Right kidney (tissue), 9 donors: ENCODE measurements around the gene LPAR1.
"Not testable (repeated sequence)": the region's sequence is repeated elsewhere in the genome, so short reads cannot be mapped to it uniquely, and the experiment has no call there.

Experiments used
- DNase-seq: peaks from one replicate; pipeline ENCODE4 v3.0.0-alpha.2; 2016
- long read RNA-seq, 8 donors: transcript quantifications; one replicate each; lab custom pipeline, GENCODE V29; 2026

Gene LPAR1, protein sequence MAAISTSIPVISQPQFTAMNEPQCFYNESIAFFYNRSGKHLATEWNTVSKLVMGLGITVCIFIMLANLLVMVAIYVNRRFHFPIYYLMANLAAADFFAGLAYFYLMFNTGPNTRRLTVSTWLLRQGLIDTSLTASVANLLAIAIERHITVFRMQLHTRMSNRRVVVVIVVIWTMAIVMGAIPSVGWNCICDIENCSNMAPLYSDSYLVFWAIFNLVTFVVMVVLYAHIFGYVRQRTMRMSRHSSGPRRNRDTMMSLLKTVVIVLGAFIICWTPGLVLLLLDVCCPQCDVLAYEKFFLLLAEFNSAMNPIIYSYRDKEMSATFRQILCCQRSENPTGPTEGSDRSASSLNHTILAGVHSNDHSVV
- long read RNA-seq, donor 1, partial matches to known transcripts: 0 of 9 reads
- long read RNA-seq, donor 1, other reads (novel, unspliced or antisense): 7 of 9 reads
- long read RNA-seq, donor 2: 0 reads
- long read RNA-seq, donor 3, partial matches to known transcripts: 0 of 1 reads
- long read RNA-seq, donor 3, other reads (novel, unspliced or antisense): 0 of 1 reads
- long read RNA-seq, donor 4, partial matches to known transcripts: 5 of 6 reads
- long read RNA-seq, donor 4, other reads (novel, unspliced or antisense): 0 of 6 reads
- long read RNA-seq, donor 5, partial matches to known transcripts: 0 of 7 reads
- long read RNA-seq, donor 5, other reads (novel, unspliced or antisense): 6 of 7 reads
- long read RNA-seq, donor 6, partial matches to known transcripts: 0 of 5 reads
- long read RNA-seq, donor 6, other reads (novel, unspliced or antisense): 5 of 5 reads
- long read RNA-seq, donor 7, partial matches to known transcripts: 5 of 13 reads
- long read RNA-seq, donor 7, other reads (novel, unspliced or antisense): 7 of 13 reads
- long read RNA-seq, donor 8, partial matches to known transcripts: 0 of 8 reads
- long read RNA-seq, donor 8, other reads (novel, unspliced or antisense): 7 of 8 reads

DNA sequence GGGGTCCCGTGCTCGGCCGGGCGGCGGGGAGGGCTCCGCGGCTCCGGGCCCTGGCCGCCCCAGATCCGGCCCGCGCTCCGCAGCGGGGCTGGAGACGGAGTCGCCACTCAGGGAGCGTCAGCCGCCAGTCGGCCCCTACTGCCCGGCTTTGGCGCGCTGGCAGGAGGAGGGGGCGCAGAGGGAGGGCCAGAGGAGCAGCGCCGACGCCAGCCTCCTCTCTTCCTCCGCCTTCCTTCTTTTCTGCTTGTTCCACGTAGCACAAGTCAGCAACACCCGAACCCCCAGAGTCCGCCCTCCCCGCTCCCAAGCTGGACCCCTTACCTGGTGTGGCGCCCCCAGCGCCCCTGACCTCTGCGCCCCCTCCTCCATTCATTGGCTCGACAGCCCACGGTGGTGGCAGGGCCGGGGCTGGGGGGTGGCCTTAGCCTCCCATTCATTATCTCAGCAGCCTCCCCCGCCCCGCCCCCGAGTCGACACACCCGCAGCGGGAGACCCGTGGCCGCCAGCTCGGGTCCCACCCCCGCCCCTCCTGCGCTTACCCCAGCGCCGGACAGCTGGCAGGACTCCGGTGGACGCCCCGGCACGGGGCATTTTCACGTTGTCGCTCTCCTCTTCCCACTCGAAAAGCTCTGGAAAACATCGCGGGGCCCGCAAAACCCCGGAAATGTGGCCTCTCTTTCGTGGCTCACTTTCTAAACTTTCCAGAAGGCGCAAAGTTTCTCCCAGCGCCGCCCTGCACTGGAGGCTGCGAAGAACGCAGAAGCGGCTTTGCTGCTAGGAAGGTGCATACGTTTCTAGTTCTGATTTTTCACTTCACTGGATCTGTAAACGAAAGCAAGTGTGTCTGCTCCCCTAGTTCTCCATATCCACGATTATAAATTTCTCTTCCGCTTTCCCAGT lies at the start of gene LPAR1:
LPAR1 (minus strand) TSS at position 140 of the 900 bp plus-strand sequence. CDS start 66,353 bp downstream, outside the sequence.
- DNase-seq: peak; percentile 85

DNA sequence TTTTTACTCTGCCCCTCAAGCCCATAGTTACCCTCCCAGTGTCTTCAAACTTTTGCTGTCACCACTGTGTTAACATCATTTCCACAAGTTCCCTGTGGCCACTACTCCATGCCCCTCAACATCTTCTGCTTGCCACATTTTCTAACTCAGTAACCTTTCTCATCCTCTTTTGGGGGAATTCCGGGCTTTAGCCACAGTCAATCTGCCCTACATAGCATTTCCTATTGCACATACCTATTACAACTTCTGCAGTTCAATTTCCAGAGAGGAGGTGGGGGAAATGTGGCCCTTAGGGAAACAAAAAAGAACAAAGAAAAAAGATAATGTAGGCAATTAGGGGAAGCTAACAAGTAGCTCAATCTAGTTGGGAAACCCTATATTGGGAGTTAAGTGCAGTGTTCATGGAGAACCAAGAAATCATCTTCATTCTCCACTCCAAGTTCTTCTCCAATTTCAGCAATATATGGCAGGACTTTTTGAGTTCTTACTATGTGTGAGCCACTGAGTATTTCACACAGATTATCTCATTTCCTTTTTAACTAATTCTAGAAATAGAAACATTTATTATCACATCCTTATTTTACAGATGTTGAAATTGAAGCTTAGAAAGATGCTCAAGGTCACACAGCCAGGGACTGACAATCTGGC lies 40.2 kb upstream of the LPAR1 start:
- DNase-seq: no peak

DNA sequence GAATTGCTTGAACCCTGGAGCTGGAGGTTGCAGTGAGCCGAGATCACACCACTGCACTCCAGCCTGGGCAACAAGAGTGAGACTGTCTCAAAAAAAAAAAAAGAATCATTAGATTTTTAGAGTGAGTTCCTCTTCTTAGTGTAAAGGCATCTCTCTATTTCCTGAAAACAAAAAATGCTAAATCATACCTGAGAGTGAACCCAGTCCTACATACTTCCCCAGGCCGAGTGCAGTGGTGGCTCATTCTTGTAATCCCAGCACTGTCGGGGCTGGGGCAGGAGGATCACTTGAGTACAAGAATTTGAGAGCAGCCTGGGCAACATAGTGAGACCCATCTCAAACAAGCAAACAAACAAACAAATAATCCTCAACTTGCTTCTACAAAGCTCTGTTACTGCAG lies 38.2 kb upstream of the LPAR1 start:
- DNase-seq: no peak

DNA sequence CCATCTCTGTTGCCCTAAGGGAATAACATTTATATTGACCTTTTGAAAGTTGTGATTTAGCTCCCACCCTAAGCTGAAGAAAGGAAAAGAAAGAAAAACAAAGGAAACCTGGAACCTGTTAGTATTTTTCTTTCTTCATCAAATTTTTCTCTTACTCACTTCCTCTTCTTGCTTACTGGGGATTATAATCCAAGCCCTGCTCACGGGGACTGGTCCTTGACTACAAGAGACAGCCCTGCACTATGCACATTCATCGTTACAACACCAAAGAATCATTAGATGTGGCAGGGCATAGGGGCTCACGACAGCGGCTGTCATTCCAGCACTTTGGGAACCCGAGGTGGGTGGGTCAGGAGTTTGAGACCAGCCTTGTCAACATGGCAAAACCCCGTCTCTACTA lies 37.8 kb upstream of the LPAR1 start:
- no peak for DNase-seq

DNA sequence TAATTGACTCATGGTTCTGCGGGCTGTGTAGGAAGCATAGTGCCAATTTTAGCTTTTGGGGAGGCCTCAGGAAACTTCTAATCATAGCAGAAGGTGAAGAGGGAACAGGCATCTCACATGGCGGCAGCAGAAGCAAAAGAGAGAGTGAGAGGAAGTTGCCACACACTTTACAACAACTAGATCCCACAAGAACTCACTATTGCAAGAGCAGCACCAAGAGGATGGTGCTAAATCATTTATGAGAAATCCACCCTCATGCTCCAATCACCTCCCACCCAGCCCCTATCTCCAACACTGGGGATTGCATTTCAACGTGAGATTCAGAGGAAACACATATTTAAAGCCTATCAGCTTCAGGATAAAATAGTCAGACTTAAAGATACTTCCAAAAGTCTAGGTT lies 36.1 kb upstream of the LPAR1 start:
- no peak for DNase-seq

DNA sequence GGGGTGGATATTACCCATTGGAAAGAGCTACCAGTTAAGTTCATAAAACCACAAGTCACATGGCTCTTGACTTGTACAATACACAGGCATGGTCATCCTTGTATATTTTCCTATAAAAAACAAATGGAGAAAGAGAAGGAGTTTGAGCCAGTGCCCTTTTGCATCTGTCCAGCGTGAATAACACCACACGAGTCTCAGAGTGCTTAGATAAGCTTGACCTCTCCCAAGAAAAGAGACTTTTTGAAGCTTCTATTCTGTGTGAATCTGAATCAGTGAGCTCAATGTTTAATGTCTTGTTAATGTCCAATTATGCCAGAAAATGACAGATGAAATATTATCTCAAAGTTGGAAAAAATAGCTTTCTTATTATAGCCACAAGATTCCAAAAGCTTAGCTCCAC lies 30.9 kb upstream of the LPAR1 start:
- no peak for DNase-seq

DNA sequence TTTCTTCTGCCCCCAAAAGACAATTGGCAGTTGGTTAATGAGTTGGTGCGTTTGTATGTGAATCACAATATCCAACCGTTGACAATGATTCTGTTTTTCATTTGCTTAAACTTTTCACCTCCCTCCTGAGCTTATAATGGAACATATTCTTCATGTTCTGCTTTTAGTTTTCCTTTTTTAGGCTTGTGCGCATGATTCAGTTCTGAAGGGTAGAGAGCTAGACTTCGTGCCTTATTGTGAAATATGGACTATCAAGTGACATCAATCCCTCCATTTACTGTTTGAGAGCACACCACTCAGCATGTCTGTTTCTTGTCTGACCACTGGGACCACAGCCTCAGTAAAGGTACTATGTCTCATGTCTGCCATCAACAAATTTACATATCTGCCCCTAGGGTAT lies 30.5 kb upstream of the LPAR1 start:
- DNase-seq: no peak

DNA sequence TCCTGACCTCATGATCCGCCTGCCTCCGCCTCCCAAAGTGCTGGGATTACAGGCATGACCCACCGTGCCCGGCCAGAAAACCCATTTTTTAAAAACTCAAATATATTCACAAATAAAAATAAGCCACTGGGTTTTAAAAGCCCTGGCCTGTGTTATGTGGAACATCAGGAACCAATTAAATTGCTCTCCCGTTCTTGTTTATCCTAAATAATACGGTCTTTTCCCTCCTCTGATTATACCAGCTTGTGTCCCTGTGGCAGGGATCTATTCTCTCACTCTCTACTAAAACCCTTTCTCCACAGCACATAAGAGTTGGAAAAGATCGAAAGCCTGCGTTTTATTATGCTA lies 30.1 kb upstream of the LPAR1 start:
- no peak for DNase-seq

DNA sequence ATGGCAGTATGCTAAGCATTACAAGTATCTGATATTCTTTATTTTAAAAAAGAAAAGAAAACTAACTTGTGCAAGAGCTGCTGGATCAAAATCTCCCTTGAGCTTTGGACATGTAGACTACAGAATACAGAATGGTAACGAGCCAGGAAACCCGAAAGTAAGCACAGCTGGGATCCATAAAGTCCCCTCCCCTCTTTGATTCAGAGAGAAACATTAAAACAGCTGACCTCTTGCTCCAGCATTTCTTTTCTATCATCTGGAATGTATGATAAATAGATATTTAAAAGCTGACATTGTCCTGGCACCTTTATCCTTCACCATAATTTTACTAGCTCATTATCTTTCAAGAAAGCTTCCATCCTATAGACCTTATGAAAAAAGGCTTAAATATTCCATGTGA lies 28.2 kb upstream of the LPAR1 start:
- peak; percentile 22 for DNase-seq

DNA sequence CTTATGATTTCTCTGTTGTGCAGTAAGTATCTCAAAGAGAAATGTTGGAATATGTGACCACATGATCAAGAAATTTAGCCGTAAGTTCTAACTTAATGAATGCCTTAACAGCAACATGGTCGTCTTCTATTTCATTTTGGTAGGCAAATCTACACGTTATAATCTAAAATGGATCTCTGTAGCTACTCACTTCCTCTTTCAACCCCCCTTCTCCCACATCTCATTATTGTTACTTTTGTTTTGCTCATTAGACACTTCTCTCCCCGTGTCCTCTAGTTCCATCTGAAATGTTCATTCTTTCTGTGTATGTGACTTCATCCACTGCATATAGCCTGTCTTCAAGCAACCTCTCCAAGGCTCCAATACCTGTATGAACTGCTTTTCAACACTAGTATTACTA lies 27.1 kb upstream of the LPAR1 start:
- no peak for DNase-seq

DNA sequence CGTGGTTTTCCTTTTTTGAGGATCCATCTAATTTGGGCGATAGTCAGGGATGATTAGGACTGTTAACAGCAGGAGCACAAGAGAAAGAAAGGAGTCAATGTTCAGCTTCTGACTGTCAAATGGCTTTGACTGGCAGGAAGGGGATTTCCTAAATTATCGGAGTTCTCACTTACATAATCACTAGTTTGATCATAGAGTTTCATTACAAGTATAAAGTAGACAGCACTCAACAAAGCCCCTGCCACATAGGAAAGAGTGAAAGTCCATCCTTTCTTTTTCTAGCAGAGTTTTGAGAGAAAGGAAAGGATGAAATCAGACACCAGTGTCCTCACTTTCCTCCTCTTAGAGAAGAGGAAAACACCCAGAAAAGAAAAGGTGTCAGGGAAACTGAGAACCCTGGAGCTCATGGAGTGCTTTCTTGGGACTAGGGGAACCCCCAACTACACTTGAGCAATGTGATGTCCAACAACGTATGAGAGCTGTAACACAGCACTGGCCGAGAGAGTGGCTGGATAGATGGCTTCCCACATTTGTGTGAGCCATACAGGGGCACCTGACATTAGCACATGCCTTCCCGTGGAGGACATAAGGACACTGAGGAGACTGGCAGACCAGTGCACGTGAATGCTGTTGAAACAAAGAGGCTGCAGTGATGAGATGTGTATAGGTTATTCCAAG lies 26.0 kb upstream of the LPAR1 start:
- DNase-seq: no peak

DNA sequence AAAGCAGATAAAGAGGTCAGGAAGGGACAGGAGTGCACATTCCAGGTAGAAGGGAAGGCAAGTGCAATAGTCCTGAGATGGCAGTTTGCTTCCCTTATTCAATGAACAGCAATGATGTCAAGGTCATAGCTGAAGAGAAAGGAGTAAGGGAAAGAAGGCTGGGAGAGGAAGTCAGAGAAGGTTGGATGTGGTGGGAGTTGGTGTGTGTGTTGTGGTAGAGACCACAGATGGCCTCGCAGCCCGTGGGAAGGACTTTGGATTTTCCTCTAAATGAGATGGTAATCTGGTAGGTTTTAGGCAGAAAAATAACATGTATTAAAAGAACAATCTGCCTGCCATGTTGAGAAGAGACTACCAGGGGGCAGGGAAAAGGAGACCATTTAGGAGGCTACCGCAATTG lies 25.1 kb upstream of the LPAR1 start:
- no peak for DNase-seq

DNA sequence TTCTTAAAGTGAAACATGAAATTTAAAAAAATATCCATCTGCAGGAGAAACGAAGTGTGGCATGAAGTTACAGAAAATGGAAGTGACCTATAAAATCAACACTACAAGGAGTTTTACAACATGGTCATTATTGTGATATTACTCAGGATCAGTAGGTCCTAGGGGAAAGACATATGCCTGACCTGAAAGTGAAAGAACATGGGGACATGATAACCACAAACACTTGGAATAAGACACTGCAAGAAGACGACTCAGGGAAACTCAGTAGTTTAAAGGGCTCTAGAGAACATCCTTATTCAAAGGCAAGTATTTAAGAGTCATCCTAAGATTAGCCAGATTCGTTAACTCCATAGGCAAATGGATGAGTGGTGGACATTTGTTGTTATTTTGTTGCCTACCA lies 19.9 kb upstream of the LPAR1 start:
- no peak for DNase-seq

DNA sequence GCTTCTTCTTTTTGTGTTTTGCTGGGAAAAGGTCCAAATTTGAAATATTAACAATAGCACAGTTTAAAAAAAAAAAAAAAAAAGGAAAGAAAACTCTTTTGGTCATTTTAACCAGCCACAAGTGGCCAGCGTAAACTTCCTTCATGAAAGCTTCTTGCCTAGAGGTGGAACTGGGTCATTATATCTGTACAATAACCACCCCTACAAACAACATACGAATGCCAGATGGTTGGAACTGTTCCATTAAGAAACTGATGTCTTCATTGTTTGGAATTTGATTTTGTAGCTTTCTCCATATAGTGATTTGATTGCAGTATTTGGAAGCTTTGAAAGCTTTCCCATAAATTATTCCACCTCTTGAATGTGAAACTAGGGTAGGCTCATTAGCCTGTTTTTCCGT lies 18.3 kb upstream of the LPAR1 start:
- DNase-seq: no peak

DNA sequence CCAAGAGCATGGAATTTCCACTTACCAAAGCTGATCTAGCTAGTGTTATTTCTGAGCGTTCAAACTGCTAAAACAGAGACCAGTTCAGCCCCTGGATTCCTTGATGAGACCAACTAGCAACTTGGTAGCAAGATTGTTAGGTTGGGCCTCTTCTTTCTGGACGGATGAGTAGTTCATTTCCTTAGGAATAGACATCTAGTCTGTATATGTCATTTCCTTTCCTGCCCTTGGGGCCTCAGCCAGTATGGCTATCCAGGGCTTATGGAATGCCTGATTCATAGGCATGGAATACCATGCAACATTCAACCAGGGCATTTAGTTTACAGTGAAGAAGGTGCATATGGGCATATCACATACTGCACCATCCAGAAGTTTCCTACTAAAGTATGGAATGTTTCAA lies 14.5 kb upstream of the LPAR1 start:
- DNase-seq: no peak

DNA sequence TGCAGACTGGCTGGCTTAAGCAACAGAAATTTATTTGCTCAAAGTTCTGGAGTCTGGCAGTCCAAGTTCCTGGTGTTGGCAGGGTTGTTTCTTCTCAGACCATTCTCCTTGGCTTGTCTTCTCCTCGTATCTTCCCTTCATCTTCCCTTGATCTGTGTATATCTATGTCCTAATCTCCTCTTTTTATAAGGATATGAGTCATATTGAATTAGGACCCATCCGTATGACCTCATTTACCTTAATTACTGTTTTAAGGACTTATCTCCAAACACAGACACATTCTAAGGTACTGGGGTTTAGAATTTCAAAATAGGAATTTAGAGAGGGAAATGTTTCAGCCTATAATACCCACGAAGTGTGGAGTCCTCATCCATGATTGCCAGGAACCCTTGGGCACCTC lies 13.1 kb upstream of the LPAR1 start:
- no peak for DNase-seq

DNA sequence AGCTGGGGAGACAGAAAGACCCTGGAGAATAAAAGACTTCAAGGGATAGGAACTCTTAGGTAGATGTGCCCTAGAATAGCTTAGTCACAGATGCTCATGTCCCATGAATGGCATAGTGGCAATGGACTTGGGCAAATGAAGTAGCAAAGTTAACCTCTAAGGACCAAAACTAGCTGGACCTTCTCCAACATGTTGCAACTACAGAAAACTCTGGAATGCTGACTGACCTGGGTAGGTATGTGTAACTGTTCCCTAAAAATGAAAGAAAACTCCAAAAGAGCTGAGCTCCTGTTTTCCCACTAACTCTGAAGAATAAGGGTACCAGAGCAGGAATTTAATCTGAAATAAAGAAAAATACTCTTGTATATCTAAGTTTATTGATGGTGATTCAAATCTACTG lies 12.5 kb upstream of the LPAR1 start:
- no peak for DNase-seq

DNA sequence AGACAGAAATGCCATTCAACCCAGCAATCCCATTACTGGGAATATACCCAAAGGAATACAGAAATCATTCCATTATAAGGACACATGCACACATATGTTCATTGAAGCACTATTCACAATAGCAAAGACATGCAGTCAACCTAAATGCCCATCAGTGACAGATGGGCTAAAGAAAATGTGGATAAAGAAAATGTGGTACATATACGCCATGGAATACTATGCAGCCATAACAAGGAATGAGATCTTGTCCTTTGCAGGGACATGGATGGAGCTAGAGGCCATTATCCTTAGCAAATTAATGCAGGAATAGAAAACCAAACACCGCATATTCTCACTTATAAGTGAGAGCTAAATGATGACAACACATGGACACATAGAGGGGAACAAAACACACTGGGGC lies 9.0 kb upstream of the LPAR1 start:
- not testable (repeated sequence) for DNase-seq

DNA sequence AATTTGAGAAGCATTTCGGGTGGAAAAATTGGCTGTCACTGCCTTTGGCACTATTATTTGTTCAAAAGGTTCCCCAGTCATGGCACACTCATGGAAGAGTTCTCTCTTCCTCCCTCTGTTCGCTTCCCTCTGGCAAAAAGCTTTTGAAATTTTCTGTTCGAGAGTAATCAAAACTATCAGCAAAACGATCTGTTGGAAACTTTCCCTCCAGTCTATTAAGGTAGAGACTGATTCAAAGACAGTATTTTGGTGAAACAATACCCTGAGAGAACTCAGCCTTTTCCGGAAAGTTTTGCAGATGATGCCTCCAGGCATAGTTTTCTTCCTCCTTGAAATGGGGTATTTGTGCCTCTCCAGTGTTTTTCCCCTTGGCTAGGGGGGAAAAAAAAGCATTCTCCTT lies 3.6 kb upstream of the LPAR1 start:
- DNase-seq: no peak

DNA sequence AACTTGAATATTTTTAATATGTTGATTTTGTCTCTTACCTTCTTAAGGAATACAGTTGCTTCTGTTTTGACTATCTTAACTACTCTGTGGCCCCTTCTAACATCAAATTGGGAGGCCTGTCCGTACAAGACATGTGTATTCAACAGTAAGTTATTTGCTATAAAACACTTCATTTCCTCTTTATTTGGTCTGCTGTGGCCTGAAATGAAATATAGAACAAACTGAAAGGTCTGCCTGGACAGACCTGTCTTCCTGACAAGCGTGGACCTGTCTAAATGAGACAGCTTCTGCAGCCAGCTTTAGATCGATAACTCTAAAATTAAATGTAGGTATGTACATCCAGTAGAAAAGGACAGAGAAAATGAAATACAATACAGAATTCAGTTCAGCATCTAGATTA lies 2.2 kb upstream of the LPAR1 start:
- no peak for DNase-seq

DNA sequence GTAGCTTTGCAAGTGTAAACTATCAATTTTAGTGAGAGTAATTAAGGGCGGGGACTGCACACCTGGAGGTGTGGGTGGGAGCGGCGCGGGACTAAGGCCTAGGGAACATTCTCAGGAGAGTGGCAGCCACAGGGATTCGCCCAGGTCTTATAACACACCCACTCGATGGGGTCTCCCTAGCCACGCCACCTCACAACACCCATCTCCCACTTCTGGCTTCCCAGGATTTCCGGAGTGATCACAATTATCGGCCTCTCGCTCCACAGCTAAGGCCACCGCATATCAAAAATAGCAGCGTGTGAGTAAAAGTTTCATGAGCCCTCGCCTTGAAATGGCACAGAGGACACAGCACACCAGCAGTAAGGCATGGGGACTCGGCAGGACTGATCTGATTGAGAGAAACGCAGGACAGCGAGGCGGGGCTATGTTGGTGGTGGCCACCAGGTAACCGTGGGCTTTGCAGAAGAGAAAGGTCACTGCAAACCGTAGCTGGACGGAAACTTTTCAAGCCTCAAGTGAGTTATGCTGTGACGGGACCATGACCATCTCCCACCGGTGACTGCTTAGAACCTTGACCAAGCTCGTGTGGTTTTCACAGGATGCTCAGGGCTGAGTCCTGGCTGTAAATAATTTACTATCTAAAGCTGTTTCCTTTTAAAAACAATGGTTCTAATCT lies 1.1 kb upstream of the LPAR1 start:
- DNase-seq: peak; percentile 60
